Activated naive CD4-positive, alpha-beta T cell treated with anti-CD3 and anti-CD28 coated beads for 36 hours (primary cell): ENCODE measurements around the gene TFAP2D. TPM values are rescaled to one million over a fixed set of nuclear protein-coding genes. Genes with fewer than 3 reads are reported as not detected.

Experiments
- CTCF ChIA-PET: fragments of 350-600 bp; sonication (Branson Sonifier 250); formaldehyde crosslinking; loops from one replicate; lab custom pipeline; 2021; ENCODE audit warnings: antibody characterized with exemption; lab: Charles Lee
- DNase-seq: peaks from one replicate; pipeline ENCODE4 v3.0.0-alpha.2; 2020
- H3K27ac Mint-ChIP-seq: one replicate; pipeline ENCODE4 v1.8.0; 2021; ENCODE audit warnings: mild to moderate bottlenecking, mixed read lengths
- H3K27me3 Mint-ChIP-seq: one replicate; pipeline ENCODE4 v1.8.0; 2021; ENCODE audit warnings: low read depth, mixed read lengths
- H3K36me3 Mint-ChIP-seq: one replicate; pipeline ENCODE4 v1.8.0; 2021; ENCODE audit warnings: low read depth, mixed read lengths
- H3K4me1 Mint-ChIP-seq: one replicate; pipeline ENCODE4 v1.8.0; 2021; ENCODE audit warnings: low read depth, mixed read lengths
- H3K4me3 Mint-ChIP-seq: one replicate; pipeline ENCODE4 v1.8.0; 2021; ENCODE audit warnings: mild to moderate bottlenecking, moderate library complexity, mixed read lengths
- H3K9me3 Mint-ChIP-seq: one replicate; pipeline ENCODE4 v1.8.0; 2021; ENCODE audit warnings: mixed read lengths
- intact Hi-C: fragments of 100-400 bp; cut with micrococcal nuclease; formaldehyde crosslinking; loops from one replicate; pipeline ENCODE4 v1.15.1; 2023
- total RNA-seq, 2 experiments: library from RNA; stranded (reverse); gene quantifications; one replicate each; pipeline ENCODE4 v1.2.3, GENCODE V29; 2021

Gene TFAP2D
- total RNA-seq, 2 experiments from 2014 or later = not detected

- intact Hi-C loops = no loop called here
- no peak for DNase-seq
- Mint-ChIP-seq H3K4me3 (no peak overlapping the region), H3K4me1 (no peaks in the 10 kb centered on the region), H3K36me3 (peaks cover 2% of the 10 kb centered on the region), H3K27me3 (peaks cover 70% of the 10 kb centered on the region), H3K27ac (no peak overlapping the region), H3K9me3 (peaks cover 2% of the 10 kb centered on the region)
- CTCF ChIA-PET = interaction anchor here (0.6 kb wide), 1 partner anchor 72 kb away, joined by 3 read pairs; no protein-coding TSS in a partner anchor
Measured at GRCh38 chr6:50709366-50709734, 4.0 kb upstream of the TFAP2D start.

DNA sequence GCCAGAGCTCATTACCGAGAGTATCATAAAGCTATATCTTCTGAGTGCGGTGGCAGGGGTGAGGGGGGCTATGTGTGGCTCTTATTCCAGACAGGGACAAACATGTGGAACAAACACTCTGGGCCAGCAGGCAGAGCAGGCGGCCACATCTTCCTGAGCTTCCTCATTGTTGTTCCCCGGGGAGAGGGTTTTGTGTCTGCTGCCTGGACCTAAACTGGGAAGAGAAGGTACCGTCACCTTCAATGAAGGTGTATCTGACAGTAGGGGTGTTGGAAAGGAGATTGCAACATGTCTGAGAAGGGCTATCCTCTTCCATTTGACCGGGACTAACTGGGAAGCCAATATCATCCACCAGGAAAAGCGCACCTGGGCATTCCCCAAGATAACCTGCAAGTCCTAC lies 1.6 kb upstream of the TFAP2D start:
- DNase-seq = no peak
- Mint-ChIP-seq H3K4me3 (no peak overlapping the region), H3K9me3 (peaks cover 2% of the 10 kb centered on the region), H3K27me3 (peaks cover 73% of the 10 kb centered on the region), H3K4me1 (no peaks in the 10 kb centered on the region), H3K36me3 (peaks cover 2% of the 10 kb centered on the region), H3K27ac (no peak overlapping the region)
- intact Hi-C loops = loop anchor here (5.0 kb wide), 1 partner anchor 131 kb away; no protein-coding TSS in a partner anchor
- CTCF ChIA-PET = no interaction called here

- H3K4me1 Mint-ChIP-seq = no peaks in the 10 kb centered on the region
- H3K36me3 Mint-ChIP-seq = peaks cover 2% of the 10 kb centered on the region
- DNase-seq = no peak
- H3K27me3 Mint-ChIP-seq = peaks cover 72% of the 10 kb centered on the region
- no peak overlapping the region for H3K27ac Mint-ChIP-seq
- intact Hi-C loops = loop anchor here (5.0 kb wide), 1 partner anchor 130 kb away; no protein-coding TSS in a partner anchor
- peaks cover 2% of the 10 kb centered on the region for H3K9me3 Mint-ChIP-seq
- CTCF ChIA-PET = no interaction called here
- no peak overlapping the region for H3K4me3 Mint-ChIP-seq
Measured at GRCh38 chr6:50712291-50712690, 1.0 kb upstream of the TFAP2D start.

DNA sequence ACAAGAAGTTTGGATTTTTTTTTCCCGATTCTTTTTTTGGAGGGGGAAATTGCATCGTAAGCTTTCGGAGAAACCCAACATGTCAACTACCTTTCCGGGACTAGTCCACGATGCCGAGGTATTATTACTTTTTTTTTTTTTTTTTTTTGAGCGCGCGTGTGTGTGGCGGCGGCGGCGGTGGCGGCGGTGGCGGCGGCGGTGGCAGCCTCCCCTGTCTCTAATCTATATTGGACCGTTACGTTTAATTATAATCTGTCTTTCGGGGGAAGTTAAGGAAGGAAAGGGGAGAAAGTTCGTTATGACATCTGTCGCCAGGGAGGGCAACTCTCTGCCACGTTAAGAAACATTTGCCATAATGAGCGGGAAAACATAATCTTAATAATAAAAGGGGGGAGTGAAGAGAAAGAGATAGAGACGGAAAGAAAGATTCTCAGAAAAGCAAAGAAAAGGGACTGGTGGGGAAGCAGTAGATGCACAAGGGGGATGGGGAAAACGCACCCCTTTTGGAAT lies 706 bp downstream of the TFAP2D start:
- CTCF ChIA-PET = interaction anchor here (0.5 kb wide), 1 partner anchor 301 kb away, joined by 3 read pairs; no protein-coding TSS in a partner anchor
- intact Hi-C loops = loop anchor here (5.0 kb wide), 1 partner anchor 128 kb away; no protein-coding TSS in a partner anchor

DNA sequence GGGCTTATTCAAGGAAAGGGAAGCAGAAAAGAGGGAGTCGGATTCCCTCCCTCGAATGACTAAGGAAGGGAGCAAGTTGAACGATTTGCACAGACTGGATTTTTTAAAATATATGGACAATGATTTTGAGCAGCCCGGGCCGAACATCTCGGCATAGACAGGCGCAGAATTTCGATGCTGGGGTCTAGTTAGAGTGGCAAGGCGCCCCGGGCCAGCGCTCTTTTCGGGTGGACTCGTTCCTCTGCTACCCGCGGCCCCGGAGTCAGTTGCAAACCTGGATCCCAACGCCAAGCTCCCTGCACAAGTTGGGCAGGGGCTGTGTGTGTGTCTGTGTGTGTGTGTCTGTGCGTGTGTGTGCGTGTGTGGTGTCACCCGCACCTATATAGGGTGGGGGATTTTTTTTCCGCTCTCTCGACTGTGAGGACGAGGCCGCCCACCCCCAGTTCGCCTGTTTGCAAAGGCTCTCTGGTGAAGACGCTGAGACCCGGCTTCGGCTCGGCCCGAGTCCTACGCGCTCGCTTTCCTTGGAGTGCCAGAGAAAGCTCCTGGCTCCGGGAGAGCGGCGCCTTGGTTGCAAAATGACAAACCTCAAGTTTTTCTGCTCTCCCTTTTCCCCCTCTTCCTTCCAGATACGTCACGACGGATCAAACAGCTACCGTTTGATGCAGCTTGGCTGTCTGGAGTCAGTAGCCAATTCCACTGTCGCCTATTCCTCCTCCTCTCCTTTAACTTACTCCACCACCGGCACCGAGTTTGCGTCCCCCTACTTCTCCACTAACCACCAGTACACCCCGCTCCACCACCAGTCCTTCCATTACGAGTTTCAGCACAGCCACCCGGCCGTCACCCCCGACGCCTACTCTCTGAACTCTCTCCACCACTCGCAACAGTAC lies 1.4 kb downstream of the TFAP2D start:
- no peak for DNase-seq
- no peak overlapping the region for H3K27ac Mint-ChIP-seq
- peaks cover 63% of the 10 kb centered on the region for H3K27me3 Mint-ChIP-seq
- CTCF ChIA-PET = no interaction called here
- H3K36me3 Mint-ChIP-seq = peaks cover 1% of the 10 kb centered on the region
- no peak overlapping the region for H3K4me3 Mint-ChIP-seq
- intact Hi-C loops = loop anchor here (5.0 kb wide), 1 partner anchor 128 kb away; no protein-coding TSS in a partner anchor
- H3K4me1 Mint-ChIP-seq = no peaks in the 10 kb centered on the region
- no peaks in the 10 kb centered on the region for H3K9me3 Mint-ChIP-seq

More for the DNA sequence above, 706 bp downstream of the TFAP2D start:
- no peak overlapping the region for H3K4me3 Mint-ChIP-seq
- peaks cover 68% of the 10 kb centered on the region for H3K27me3 Mint-ChIP-seq
- H3K36me3 Mint-ChIP-seq = peaks cover 2% of the 10 kb centered on the region
- no peaks in the 10 kb centered on the region for H3K9me3 Mint-ChIP-seq
- H3K27ac Mint-ChIP-seq = no peak overlapping the region
- no peaks in the 10 kb centered on the region for H3K4me1 Mint-ChIP-seq
- DNase-seq = no peak

- no peaks in the 10 kb centered on the region for H3K4me1 Mint-ChIP-seq
- H3K36me3 Mint-ChIP-seq = peaks cover 2% of the 10 kb centered on the region
- no peaks in the 10 kb centered on the region for H3K9me3 Mint-ChIP-seq
- no peak for DNase-seq
- H3K27me3 Mint-ChIP-seq = peaks cover 69% of the 10 kb centered on the region
- intact Hi-C loops = no loop called here
- no peak overlapping the region for H3K4me3 Mint-ChIP-seq
- CTCF ChIA-PET = no interaction called here
- H3K27ac Mint-ChIP-seq = no peak overlapping the region
Measured at GRCh38 chr6:50716899-50717509, 3.7 kb downstream of the TFAP2D start.

DNA sequence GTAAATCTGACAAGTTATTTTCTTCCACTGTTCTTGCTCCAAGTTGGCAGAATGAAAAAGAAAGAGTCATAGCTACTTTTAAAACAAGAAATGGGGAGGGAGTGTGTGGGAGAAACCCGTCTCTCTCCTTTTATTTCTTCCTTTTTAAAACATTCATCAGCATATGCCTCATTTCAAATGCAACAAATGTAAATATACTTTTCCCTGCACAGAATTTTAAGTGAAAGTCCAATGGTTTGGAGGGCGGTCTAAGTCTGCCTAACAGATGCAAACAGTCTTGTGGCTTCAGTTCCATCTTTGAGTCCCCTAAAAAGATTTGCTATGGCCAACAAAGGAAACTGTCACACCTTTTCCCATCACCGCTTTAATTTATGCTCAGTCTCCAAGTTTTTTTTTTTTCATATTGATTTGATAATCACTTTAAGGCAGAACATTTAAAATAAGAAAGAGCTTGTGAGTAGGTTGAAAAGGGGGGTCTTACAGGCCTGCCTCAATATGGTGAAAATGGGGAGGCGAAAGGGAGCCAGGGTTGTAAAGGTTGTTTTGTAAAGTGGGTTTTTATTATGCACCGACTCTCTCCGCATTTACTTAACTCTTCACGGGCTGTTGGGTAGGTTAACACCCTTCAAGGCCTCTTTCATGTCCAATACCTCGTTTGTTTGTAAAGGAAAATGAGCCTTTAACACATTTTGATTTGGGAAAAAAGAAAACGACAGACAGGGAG lies 4.6 kb downstream of the TFAP2D start:
- Mint-ChIP-seq H3K4me1 (no peaks in the 10 kb centered on the region), H3K27me3 (peaks cover 71% of the 10 kb centered on the region), H3K27ac (no peak overlapping the region), H3K36me3 (peaks cover 2% of the 10 kb centered on the region), H3K4me3 (no peak overlapping the region), H3K9me3 (no peaks in the 10 kb centered on the region)
- DNase-seq = no peak
- intact Hi-C loops = no loop called here
- CTCF ChIA-PET = no interaction called here

- intact Hi-C loops = no loop called here
- Mint-ChIP-seq H3K27me3 (peaks cover 73% of the 10 kb centered on the region), H3K4me3 (no peak overlapping the region), H3K36me3 (peaks cover 2% of the 10 kb centered on the region), H3K9me3 (no peaks in the 10 kb centered on the region), H3K4me1 (no peaks in the 10 kb centered on the region), H3K27ac (no peak overlapping the region)
- CTCF ChIA-PET = no interaction called here
- no peak for DNase-seq
Measured at GRCh38 chr6:50718566-50718965, 5.2 kb downstream of the TFAP2D start.

DNA sequence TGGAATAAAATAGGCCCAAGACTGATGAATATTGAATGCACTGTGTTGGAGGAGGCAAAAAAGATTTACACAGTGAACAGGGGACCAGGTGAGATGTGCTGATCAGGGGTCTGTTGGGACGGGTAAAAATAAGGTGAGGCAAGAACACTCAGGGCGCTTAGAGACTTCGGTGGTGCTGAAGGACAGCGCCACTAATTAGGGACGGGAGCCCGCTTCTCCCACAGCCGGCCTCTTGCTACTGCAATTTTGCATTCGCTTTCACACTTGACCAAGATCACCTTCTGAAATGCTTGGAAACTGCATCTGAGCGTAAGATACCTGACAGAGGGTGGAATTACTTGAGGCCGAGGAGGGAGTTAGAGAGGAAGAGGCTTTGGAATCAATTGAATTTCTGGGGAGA lies 7.3 kb downstream of the TFAP2D start:
- Mint-ChIP-seq H3K27me3 (peaks cover 74% of the 10 kb centered on the region), H3K4me1 (no peaks in the 10 kb centered on the region), H3K4me3 (no peak overlapping the region), H3K9me3 (peaks cover 2% of the 10 kb centered on the region), H3K36me3 (peaks cover 2% of the 10 kb centered on the region), H3K27ac (no peak overlapping the region)
- CTCF ChIA-PET = interaction anchor here (0.6 kb wide), 1 partner anchor 10 kb away, joined by 3 read pairs; no protein-coding TSS in a partner anchor
- no peak for DNase-seq
- intact Hi-C loops = loop anchor here (2.0 to 5.0 kb wide), 2 partner anchors 102 to 124 kb away; no protein-coding TSS in a partner anchor

DNA sequence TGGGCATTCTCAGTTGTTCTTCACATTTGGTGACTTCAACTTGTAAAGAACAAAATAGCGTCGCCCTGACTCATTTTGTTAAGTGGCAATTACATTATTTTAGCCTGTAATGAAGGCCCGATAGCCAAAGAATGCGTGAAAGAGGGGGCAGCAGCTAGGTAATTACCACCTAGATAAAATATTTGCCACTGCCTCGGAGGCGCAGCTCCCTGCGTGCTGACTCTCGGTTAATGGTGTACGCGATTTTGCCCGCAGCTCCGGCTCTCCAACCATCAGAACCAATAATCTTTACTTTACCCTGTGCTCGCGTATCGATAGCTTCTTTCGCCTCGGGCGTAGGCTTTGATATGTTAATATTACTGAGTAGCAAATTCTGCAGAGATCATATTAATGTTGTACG lies 8.7 kb downstream of the TFAP2D start:
- peaks cover 63% of the 10 kb centered on the region for H3K27me3 Mint-ChIP-seq
- H3K4me1 Mint-ChIP-seq = no peaks in the 10 kb centered on the region
- peaks cover 2% of the 10 kb centered on the region for H3K36me3 Mint-ChIP-seq
- intact Hi-C loops = loop anchor here (2.0 to 5.0 kb wide), 2 partner anchors 100 to 123 kb away; no protein-coding TSS in a partner anchor
- peaks cover 2% of the 10 kb centered on the region for H3K9me3 Mint-ChIP-seq
- no peak overlapping the region for H3K27ac Mint-ChIP-seq
- no peak overlapping the region for H3K4me3 Mint-ChIP-seq
- no peak for DNase-seq
- CTCF ChIA-PET = no interaction called here

DNA sequence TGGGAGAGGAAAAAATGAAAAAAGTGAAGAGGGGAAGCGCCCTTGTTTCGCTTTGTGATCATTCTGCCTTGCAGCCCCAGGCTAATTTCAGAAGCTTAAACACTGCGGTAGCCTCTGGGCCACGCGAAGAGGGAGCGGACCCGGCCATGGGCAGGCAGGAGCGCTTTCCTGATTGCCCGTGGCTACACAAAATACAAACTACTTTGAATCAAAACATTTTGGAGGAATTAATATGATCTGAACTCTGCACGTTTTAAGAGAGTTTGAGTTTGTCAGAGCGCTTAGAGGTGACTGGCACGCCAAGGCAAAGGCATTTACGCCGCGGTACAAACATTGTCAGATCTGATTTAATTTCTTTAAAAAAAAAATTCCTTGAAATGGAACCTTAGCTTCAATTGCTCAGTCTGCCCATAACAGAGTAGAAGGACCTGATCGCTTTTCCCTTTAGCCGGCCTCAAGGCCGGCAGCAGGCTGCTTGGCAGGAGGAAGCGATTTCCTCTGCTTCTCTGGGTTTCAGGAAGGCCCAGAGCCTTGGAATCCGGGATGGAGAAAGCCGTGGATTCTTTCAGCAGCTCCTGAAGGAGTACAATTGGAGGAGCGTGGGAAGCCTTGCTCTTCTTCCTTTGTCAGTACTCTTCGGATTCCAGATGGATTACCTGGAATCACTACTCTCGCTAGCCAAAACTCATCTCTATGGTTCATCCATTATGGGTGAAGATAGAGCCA lies 9.7 kb downstream of the TFAP2D start:
- Mint-ChIP-seq H3K27me3 (peaks cover 58% of the 10 kb centered on the region), H3K4me1 (no peaks in the 10 kb centered on the region), H3K27ac (no peak overlapping the region), H3K9me3 (peaks cover 2% of the 10 kb centered on the region), H3K36me3 (peaks cover 2% of the 10 kb centered on the region), H3K4me3 (no peak overlapping the region)
- CTCF ChIA-PET = no interaction called here
- DNase-seq = no peak
- intact Hi-C loops = loop anchor here (5.0 kb wide), 1 partner anchor 99 kb away; no protein-coding TSS in a partner anchor
